Panc1 (cell line): ENCODE data around the gene SNRNP35. TPM values are rescaled to one million over a fixed set of nuclear protein-coding genes. Genes with fewer than 3 reads are reported as not detected.

Source experiments
- ATAC-seq: fragments of 200-7000 bp; cut with Tn5 transposase; 2 replicates; pipeline ENCODE4 v1.9.1; 2020; ENCODE audit warnings: mild to moderate bottlenecking, moderate library complexity
- BruUV-seq: library from RNA; stranded (reverse); fragments of 400-500 nt; replicated peaks from 2 replicates; lab custom pipeline; 2021; lab: Mats Ljungman, UMichigan
- CTCF ChIA-PET: fragments of 300-600 bp; sonication (Branson Sonifier 250); formaldehyde crosslinking; loops from one replicate; lab custom pipeline; 2022; ENCODE audit warnings: antibody characterized with exemption; lab: Charles Lee
- POLR2A ChIA-PET: fragments of 300-600 bp; sonication (Branson Sonifier 250); formaldehyde crosslinking; loops from one replicate; lab custom pipeline; 2022; ENCODE audit warnings: antibody characterized with exemption; lab: Charles Lee
- DNase-seq: peaks from one replicate; pipeline ENCODE4 v3.0.0-alpha.2; 2010; ENCODE audit warnings: low read depth, low spot score
- H3K27ac ChIP-seq: 2 replicates; pipeline ENCODE4 v1.5.1; 2011; ENCODE audit warnings: mild to moderate bottlenecking, low read length, inconsistent platforms
- H3K27me3 ChIP-seq: fragments of 200-500 bp; sonication (Bioruptor generic); 2 replicates; pipeline ENCODE4 v1.6.0; 2014; ENCODE audit warnings: low read length, inconsistent platforms; ENCODE audit not compliant: control insufficient read depth, insufficient read depth
- H3K36me3 ChIP-seq: fragments of 200-500 bp; sonication (Bioruptor generic); 2 replicates; pipeline ENCODE4 v1.5.1; 2014; ENCODE audit warnings: inconsistent platforms, mild to moderate bottlenecking, low read length, moderate library complexity; ENCODE audit not compliant: control insufficient read depth, insufficient read depth
- H3K4me1 ChIP-seq: 2 replicates; pipeline ENCODE4 v1.5.1; 2011; ENCODE audit warnings: inconsistent platforms, mild to moderate bottlenecking, low read length, moderate library complexity; ENCODE audit not compliant: control insufficient read depth, insufficient read depth
- H3K4me3 ChIP-seq, 2 experiments: 2 replicates each; pipeline ENCODE4 v1.5.1; 2011 to 2012; ENCODE audit warnings: low read depth in 2 of 2, low read length in 2 of 2, mild to moderate bottlenecking in 2 of 2, inconsistent platforms in 1 of 2, moderate library complexity in 1 of 2
- H3K9me3 ChIP-seq: fragments of 200-500 bp; sonication (Bioruptor generic); 2 replicates; pipeline ENCODE4 v1.5.1; 2014; ENCODE audit warnings: low read depth, mild to moderate bottlenecking, inconsistent platforms, low read length, moderate library complexity; ENCODE audit not compliant: control insufficient read depth, insufficient read depth
- POLR2AphosphoS5 ChIP-seq: IDR thresholded peaks from 2 replicates; pipeline ENCODE4 v1.6.1; 2012; ENCODE audit warnings: mild to moderate bottlenecking, low read depth, low read length, moderate library complexity
- SIN3A ChIP-seq: IDR thresholded peaks from 2 replicates; pipeline ENCODE4 v1.6.1; 2012; ENCODE audit warnings: low read depth, mild to moderate bottlenecking, low read length, moderate library complexity, borderline replicate concordance; ENCODE audit not compliant: insufficient read depth
- TCF7L2 ChIP-seq: IDR thresholded peaks from 2 replicates; pipeline ENCODE4 v1.6.1; 2011; ENCODE audit warnings: mild to moderate bottlenecking, low read depth, low read length, inconsistent platforms
- in situ Hi-C: cut with HindIII; loops from 2 replicates; pipeline ENCODE4 v1.10.0; 2016; ENCODE audit warnings: low sequenced_read_pairs, low pct_unique_long_range_greater_than_20kb
- intact Hi-C: fragments of 100-400 bp; cut with micrococcal nuclease; formaldehyde crosslinking; loops from one replicate; pipeline ENCODE4 v1.10.0; 2022; ENCODE audit not compliant: unreplicated experiment
- total RNA-seq: library from RNA; stranded (reverse); gene quantifications from one replicate; pipeline ENCODE4 v1.2.1, GENCODE V29; 2021; ENCODE audit not compliant: unreplicated experiment
- TF ChIP-seq, protein P1 (sequence below), 2 experiments: IDR thresholded peaks; 2 replicates each; pipeline ENCODE4 v1.6.1; 2011 to 2012; ENCODE audit warnings: low read depth in 2 of 2, control low read depth in 1 of 2, low read length in 1 of 2, mild to moderate bottlenecking in 1 of 2, moderate library complexity in 1 of 2; ENCODE audit not compliant: insufficient read depth in 1 of 2
- TF ChIP-seq, protein P2 (sequence below): fragments of 450-650 bp; IDR thresholded peaks from 2 replicates; pipeline ENCODE4 v1.5.1; 2017; ENCODE audit warnings: mild to moderate bottlenecking

SNRNP35 gene
- total RNA-seq, 1 experiment from 2014 or later = 16.5 TPM

DNA sequence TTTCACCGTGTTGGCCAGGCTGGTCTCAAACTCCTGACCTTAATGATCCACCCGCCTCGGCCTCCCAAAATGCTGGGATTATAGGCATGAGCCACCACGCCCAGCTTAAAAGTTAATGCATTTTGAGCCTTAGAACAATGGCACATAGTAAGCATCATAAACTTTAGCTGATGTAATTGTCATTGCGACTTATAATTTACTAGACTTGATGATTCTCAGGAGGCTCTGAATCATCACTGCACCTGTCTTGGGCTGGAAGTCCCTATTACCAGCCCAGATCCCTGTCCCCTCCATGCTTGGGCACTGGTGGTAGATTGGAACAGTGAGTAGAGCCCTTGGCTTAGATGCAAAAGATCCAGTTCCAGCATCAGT, 47.9 kb upstream of the SNRNP35 start:
- Histone ChIP-seq H3K4me1 (no peaks in the 10 kb centered on the region), H3K27ac (no peak overlapping the region), H3K36me3 (peaks cover under 1% of the 10 kb centered on the region), H3K9me3 (no peaks in the 10 kb centered on the region), H3K4me3 (no peak overlapping the region), H3K27me3 (no peaks in the 10 kb centered on the region)
- TF ChIP-seq, protein P1, sequence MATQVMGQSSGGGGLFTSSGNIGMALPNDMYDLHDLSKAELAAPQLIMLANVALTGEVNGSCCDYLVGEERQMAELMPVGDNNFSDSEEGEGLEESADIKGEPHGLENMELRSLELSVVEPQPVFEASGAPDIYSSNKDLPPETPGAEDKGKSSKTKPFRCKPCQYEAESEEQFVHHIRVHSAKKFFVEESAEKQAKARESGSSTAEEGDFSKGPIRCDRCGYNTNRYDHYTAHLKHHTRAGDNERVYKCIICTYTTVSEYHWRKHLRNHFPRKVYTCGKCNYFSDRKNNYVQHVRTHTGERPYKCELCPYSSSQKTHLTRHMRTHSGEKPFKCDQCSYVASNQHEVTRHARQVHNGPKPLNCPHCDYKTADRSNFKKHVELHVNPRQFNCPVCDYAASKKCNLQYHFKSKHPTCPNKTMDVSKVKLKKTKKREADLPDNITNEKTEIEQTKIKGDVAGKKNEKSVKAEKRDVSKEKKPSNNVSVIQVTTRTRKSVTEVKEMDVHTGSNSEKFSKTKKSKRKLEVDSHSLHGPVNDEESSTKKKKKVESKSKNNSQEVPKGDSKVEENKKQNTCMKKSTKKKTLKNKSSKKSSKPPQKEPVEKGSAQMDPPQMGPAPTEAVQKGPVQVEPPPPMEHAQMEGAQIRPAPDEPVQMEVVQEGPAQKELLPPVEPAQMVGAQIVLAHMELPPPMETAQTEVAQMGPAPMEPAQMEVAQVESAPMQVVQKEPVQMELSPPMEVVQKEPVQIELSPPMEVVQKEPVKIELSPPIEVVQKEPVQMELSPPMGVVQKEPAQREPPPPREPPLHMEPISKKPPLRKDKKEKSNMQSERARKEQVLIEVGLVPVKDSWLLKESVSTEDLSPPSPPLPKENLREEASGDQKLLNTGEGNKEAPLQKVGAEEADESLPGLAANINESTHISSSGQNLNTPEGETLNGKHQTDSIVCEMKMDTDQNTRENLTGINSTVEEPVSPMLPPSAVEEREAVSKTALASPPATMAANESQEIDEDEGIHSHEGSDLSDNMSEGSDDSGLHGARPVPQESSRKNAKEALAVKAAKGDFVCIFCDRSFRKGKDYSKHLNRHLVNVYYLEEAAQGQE (IDR thresholded peaks at IDR 0.05; ENCODE audit: insufficient read depth in 1 of 2, low read depth in 2 of 2, low read length in 1 of 2) = no peak
- TF ChIP-seq POLR2AphosphoS5 = no peak
- TF ChIP-seq, protein P2, sequence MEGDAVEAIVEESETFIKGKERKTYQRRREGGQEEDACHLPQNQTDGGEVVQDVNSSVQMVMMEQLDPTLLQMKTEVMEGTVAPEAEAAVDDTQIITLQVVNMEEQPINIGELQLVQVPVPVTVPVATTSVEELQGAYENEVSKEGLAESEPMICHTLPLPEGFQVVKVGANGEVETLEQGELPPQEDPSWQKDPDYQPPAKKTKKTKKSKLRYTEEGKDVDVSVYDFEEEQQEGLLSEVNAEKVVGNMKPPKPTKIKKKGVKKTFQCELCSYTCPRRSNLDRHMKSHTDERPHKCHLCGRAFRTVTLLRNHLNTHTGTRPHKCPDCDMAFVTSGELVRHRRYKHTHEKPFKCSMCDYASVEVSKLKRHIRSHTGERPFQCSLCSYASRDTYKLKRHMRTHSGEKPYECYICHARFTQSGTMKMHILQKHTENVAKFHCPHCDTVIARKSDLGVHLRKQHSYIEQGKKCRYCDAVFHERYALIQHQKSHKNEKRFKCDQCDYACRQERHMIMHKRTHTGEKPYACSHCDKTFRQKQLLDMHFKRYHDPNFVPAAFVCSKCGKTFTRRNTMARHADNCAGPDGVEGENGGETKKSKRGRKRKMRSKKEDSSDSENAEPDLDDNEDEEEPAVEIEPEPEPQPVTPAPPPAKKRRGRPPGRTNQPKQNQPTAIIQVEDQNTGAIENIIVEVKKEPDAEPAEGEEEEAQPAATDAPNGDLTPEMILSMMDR = no peak
- no peak for TF ChIP-seq SIN3A
- no peak for TF ChIP-seq TCF7L2
- intact Hi-C loops (no loop called here), in situ Hi-C loops (no loop called here)
- BruUV-seq = no TSS peak
- DNase-seq (no peak), ATAC-seq (no peak)
- POLR2A ChIA-PET = interaction anchor here (0.6 kb wide), 1 partner anchor 76 kb away, joined by 3 read pairs; no protein-coding TSS in a partner anchor
- CTCF ChIA-PET = no interaction called here

DNA sequence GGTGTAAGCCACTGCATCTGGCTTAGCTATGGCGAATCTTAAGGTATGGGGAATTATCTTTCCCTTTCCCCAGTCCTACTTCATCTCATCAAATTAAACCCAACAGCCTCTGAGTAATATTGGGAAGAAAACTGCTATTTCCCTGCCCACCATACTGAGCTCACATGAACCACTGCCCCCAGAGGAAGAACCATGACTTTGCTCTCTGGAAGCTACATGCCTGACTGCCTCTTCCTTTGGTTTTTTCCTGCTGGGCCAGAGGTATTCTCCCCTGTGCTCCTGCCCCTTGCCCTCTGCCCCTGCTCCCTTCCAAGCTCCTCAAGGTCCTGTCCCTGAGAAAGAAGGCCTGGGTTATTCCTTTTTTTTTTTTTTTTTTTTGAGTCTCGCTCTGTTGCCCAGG, 36.6 kb upstream of the SNRNP35 start:
- intact Hi-C loops (no loop called here), in situ Hi-C loops (no loop called here)
- ATAC-seq (no peak), DNase-seq (no peak)
- CTCF ChIA-PET = interaction anchor here (0.6 kb wide), 1 partner anchor 13 kb away, joined by 3 read pairs; no protein-coding TSS in a partner anchor
- TF ChIP-seq, protein P1 (IDR thresholded peaks at IDR 0.05; ENCODE audit: insufficient read depth in 1 of 2, low read depth in 2 of 2, low read length in 1 of 2) = no peak
- TF ChIP-seq TCF7L2 (no peak), SIN3A (no peak), POLR2AphosphoS5 (no peak)
- TF ChIP-seq, protein P2 = no peak
- Histone ChIP-seq H3K36me3 (no peaks in the 10 kb centered on the region), H3K4me3 (no peak overlapping the region), H3K27me3 (no peaks in the 10 kb centered on the region), H3K4me1 (no peaks in the 10 kb centered on the region), H3K9me3 (no peaks in the 10 kb centered on the region), H3K27ac (no peak overlapping the region)
- BruUV-seq = no TSS peak
- POLR2A ChIA-PET = interaction anchor here (0.7 kb wide), 1 partner anchor 146 kb away, joined by 12 read pairs; no protein-coding TSS in a partner anchor
